Peyer's patch (tissue), 4 donors: ENCODE results near the gene PCK1.

Experiments used
- POLR2A ChIP-seq, 2 donors: fragments of 450-650 bp; IDR thresholded peaks; one replicate each; pipeline ENCODE4 v1.5.1; 2017; ENCODE audit warnings: antibody characterized with exemption in 2 of 2, mild to moderate bottlenecking in 2 of 2, moderate library complexity in 2 of 2
- TF ChIP-seq, protein P1 (sequence below), 6 experiments: fragments of 450-650 bp in 4 of 6; fragments of 200-600 bp in 2 of 6; sonication (generic) in 1 of 6; IDR thresholded peaks; one replicate each; pipeline ENCODE4 v1.5.1; 2017 to 2019; ENCODE audit warnings: antibody characterized with exemption in 6 of 6, mild to moderate bottlenecking in 3 of 6, moderate library complexity in 1 of 6

- TF ChIP-seq, protein P1, sequence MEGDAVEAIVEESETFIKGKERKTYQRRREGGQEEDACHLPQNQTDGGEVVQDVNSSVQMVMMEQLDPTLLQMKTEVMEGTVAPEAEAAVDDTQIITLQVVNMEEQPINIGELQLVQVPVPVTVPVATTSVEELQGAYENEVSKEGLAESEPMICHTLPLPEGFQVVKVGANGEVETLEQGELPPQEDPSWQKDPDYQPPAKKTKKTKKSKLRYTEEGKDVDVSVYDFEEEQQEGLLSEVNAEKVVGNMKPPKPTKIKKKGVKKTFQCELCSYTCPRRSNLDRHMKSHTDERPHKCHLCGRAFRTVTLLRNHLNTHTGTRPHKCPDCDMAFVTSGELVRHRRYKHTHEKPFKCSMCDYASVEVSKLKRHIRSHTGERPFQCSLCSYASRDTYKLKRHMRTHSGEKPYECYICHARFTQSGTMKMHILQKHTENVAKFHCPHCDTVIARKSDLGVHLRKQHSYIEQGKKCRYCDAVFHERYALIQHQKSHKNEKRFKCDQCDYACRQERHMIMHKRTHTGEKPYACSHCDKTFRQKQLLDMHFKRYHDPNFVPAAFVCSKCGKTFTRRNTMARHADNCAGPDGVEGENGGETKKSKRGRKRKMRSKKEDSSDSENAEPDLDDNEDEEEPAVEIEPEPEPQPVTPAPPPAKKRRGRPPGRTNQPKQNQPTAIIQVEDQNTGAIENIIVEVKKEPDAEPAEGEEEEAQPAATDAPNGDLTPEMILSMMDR (IDR thresholded peaks at IDR 0.05), result no peak
- TF ChIP-seq POLR2A (IDR thresholded peaks at IDR 0.05), result no peak
Observed at GRCh38 chr20:57512432-57512831, 48.5 kb upstream of the PCK1 start.
